Uterus (tissue), 2 donors: ENCODE data around the gene NEMP2.

Experiments used
- CTCF ChIP-seq, 4 experiments: fragments of 200-600 bp in 2 of 4; fragments of 450-650 bp in 2 of 4; sonication (generic) in 2 of 4; IDR thresholded peaks; one replicate each; pipeline ENCODE4 v1.5.1; 2016 to 2019; ENCODE audit warnings: antibody characterized with exemption in 4 of 4, mild to moderate bottlenecking in 2 of 4, moderate library complexity in 1 of 4
- POLR2A ChIP-seq, 2 donors: fragments of 450-650 bp; IDR thresholded peaks; one replicate each; pipeline ENCODE4 v1.6.1; 2016; ENCODE audit warnings: antibody characterized with exemption in 2 of 2, mild to moderate bottlenecking in 1 of 2, moderate library complexity in 1 of 2

DNA sequence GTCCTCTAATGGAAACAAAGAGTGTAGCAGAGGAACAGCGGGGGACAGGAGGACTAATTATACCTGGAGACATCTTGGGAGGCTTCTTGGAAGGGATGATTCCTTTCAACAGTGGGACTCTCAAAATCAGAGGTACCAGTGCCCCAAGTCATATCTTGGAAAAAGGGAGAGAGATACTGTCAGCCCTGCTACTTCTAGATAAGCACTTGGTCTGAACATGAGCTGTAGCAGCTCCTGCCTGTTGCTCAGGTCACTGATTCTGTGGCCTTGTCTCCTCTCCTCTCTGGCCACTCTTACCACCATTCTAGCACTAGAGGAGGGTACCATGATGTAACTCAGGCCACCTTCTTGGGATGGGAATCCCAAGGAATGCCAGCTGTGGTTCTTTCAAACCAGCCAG is 71.9 kb downstream of the NEMP2 start:
- no peak for TF ChIP-seq CTCF (IDR thresholded peaks at IDR 0.05)
- no peak for TF ChIP-seq POLR2A (IDR thresholded peaks at IDR 0.05)
